ENCODE measurements around the gene DAP3. TPM values are rescaled to one million over a fixed set of nuclear protein-coding genes. Genes with fewer than 3 reads are reported as not detected.
A peak's percentile ranks its signal among the peaks of the same experiment; 100 is the strongest.

The DAP3 gene
- total and polyA plus RNA-seq, 2 donors (not counting 1 experiment from before 2014, with no cell fraction given) = 84.7 to 107 TPM

- Mint-ChIP-seq H3K4me3 (no peak overlapping the region), H3K27me3 (no peaks in the 10 kb centered on the region), H3K9me3 (ENCODE audit: insufficient read depth) (no peaks in the 10 kb centered on the region), H3K27ac (no peak overlapping the region), H3K4me1 (peaks cover 5% of the 10 kb centered on the region)
- intact Hi-C loops (cut with micrococcal nuclease) = no loop called here
- no peak overlapping the region for H3K9ac ChIP-seq (ENCODE audit: low read length)
- DNase-seq = no peak
- no peaks in the 10 kb centered on the region for H3K27me3 ChIP-seq (replicated peaks in 1 of 4; ENCODE audit: control extremely low read depth in 1 of 4, control insufficient read depth in 3 of 4, insufficient read depth in 4 of 4, low read length in 3 of 4)
- CTCF ChIA-PET = interaction anchor here (0.6 kb wide), 1 partner anchor 698 kb away, joined by 3 read pairs; no protein-coding TSS in a partner anchor
- 89% methylated on average over 10 of the region's 10 CpGs for WGBS (ENCODE audit: insufficient coverage)
- no peak overlapping the region for H3K4me2 ChIP-seq (replicated peaks; ENCODE audit: low read depth, low read length, poor library complexity, severe bottlenecking)
- TF ChIP-seq CTCF (IDR thresholded peaks at IDR 0.05) = no peak
- TF ChIP-seq EZH2 (IDR thresholded peaks at IDR 0.05; ENCODE audit: borderline replicate concordance, insufficient read depth, low read depth, low read length, poor library complexity, severe bottlenecking) = no peak
- ATAC-seq (ENCODE audit: low read depth) = no peak
- H3K4me3 ChIP-seq (ENCODE audit: control extremely low read depth in 1 of 5, extremely low read depth in 1 of 5, insufficient read depth in 1 of 5, low read depth in 2 of 5, low read length in 4 of 5) = no peak overlapping the region
- H3K36me3 ChIP-seq (replicated peaks in 1 of 2; ENCODE audit: control extremely low read depth in 1 of 2, control insufficient read depth in 1 of 2, extremely low read depth in 1 of 2, insufficient read depth in 2 of 2, low read length in 1 of 2) = peaks cover 0 to 10% of the 10 kb centered on the region in 2 experiments
- no peaks in the 10 kb centered on the region for H3K9me3 ChIP-seq (ENCODE audit: control extremely low read depth in 1 of 3, control insufficient read depth in 2 of 3, insufficient read depth in 1 of 3, low read length in 2 of 3)
- peaks cover 5 to 6% of the 10 kb centered on the region in 2 donors for H3K4me1 ChIP-seq (ENCODE audit: control insufficient read depth in 2 of 2, insufficient read depth in 2 of 2, low read length in 2 of 2)
- POLR2A ChIA-PET = no interaction called here
- H2AFZ ChIP-seq (ENCODE audit: insufficient read depth, low read depth, low read length, poor library complexity, severe bottlenecking) = no peak overlapping the region
- no peaks in the 10 kb centered on the region for H3K79me2 ChIP-seq (ENCODE audit: control insufficient read depth, insufficient read depth, low read length)
- no peaks in the 10 kb centered on the region for H4K20me1 ChIP-seq (ENCODE audit: control insufficient read depth, insufficient read depth, low read length, poor library complexity, severe bottlenecking)
- no peak overlapping the region for H3K27ac ChIP-seq (ENCODE audit: low read length in 2 of 2)
Measured at GRCh38 chr1:155741908-155742307, 53.0 kb downstream of the DAP3 start.

- H3K27me3 ChIP-seq (replicated peaks in 1 of 4; ENCODE audit: control extremely low read depth in 1 of 4, control insufficient read depth in 3 of 4, insufficient read depth in 4 of 4, low read length in 3 of 4) = no peaks in the 10 kb centered on the region
- H3K9me3 ChIP-seq (ENCODE audit: control extremely low read depth in 1 of 3, control insufficient read depth in 2 of 3, insufficient read depth in 1 of 3, low read length in 2 of 3) = no peaks in the 10 kb centered on the region
- WGBS (ENCODE audit: insufficient coverage) = no CpG with 5 or more reads among the region's 9 CpGs
- intact Hi-C loops (cut with micrococcal nuclease) = loop anchor here (2.0 to 5.0 kb wide), 3 partner anchors 56 to 310 kb away; partner anchors contain the start of genes ARHGEF2, DAP3, LAMTOR2 and YY1AP1
- H3K36me3 ChIP-seq (replicated peaks in 1 of 2; ENCODE audit: control extremely low read depth in 1 of 2, control insufficient read depth in 1 of 2, extremely low read depth in 1 of 2, insufficient read depth in 2 of 2, low read length in 1 of 2) = no peaks in the 10 kb centered on the region
- DNase-seq = no peak
- H3K9me3 Mint-ChIP-seq (ENCODE audit: insufficient read depth) = no peaks in the 10 kb centered on the region
- H3K4me1 ChIP-seq (ENCODE audit: control insufficient read depth in 2 of 2, insufficient read depth in 2 of 2, low read length in 2 of 2) = peaks cover 5 to 6% of the 10 kb centered on the region in 2 donors
- peak overlapping the region; percentile 91 for H3K9ac ChIP-seq (ENCODE audit: low read length)
- peak overlapping the region; percentile 92 for H2AFZ ChIP-seq (ENCODE audit: insufficient read depth, low read depth, low read length, poor library complexity, severe bottlenecking)
- no peaks in the 10 kb centered on the region for H4K20me1 ChIP-seq (ENCODE audit: control insufficient read depth, insufficient read depth, low read length, poor library complexity, severe bottlenecking)
- no peaks in the 10 kb centered on the region for H3K79me2 ChIP-seq (ENCODE audit: control insufficient read depth, insufficient read depth, low read length)
- peak overlapping the region; percentile 85 for H3K4me2 ChIP-seq (replicated peaks; ENCODE audit: low read depth, low read length, poor library complexity, severe bottlenecking)
- POLR2A ChIA-PET = interaction anchor here (0.7 to 0.9 kb wide), 2 partner anchors 114 to 115 kb away, joined by 3 read pairs; partner anchors contain the start of gene SYT11
- peaks cover 5% of the 10 kb centered on the region for H3K4me1 Mint-ChIP-seq
- CTCF ChIA-PET = interaction anchor here (1.2 to 1.4 kb wide), 2 partner anchors 19 to 494 kb away, joined by 3 to 7 read pairs; no protein-coding TSS in a partner anchor
- H3K4me3 ChIP-seq (ENCODE audit: control extremely low read depth in 1 of 5, extremely low read depth in 1 of 5, insufficient read depth in 1 of 5, low read depth in 2 of 5, low read length in 4 of 5) = peak overlapping the region; percentile 64 to 91 (median 80)
- peak overlapping the region; percentile 98 for H3K4me3 Mint-ChIP-seq
- peak overlapping the region; percentile 97 for H3K27ac Mint-ChIP-seq
- ATAC-seq (ENCODE audit: low read depth) = no peak
- TF ChIP-seq EZH2 (IDR thresholded peaks at IDR 0.05; ENCODE audit: borderline replicate concordance, insufficient read depth, low read depth, low read length, poor library complexity, severe bottlenecking) (no peak), CTCF (IDR thresholded peaks at IDR 0.05) (no peak)
- H3K27me3 Mint-ChIP-seq = no peaks in the 10 kb centered on the region
- peak overlapping the region; percentile 69 to 76 for H3K27ac ChIP-seq (ENCODE audit: low read length in 2 of 2)
Measured at GRCh38 chr1:155744711-155745283, 55.9 kb downstream of the DAP3 start.
